ENCODE data around the gene TMEM259.

GRCh38 chr19:1035998-1036621, 15.2 kb upstream of the TMEM259 start:
- TF ChIP-seq CTCF (IDR thresholded peaks at IDR 0.05) (no peak), POLR2A (IDR thresholded peaks at IDR 0.05) (no peak)

Measured in gastroesophageal sphincter (tissue), 3 donors.